HG03060 (cell line): Measurements from ENCODE around the gene EMD.
"Not testable (repeated sequence)": the region's sequence is repeated elsewhere in the genome, so short reads cannot be mapped to it uniquely, and the experiment has no call there.

Source experiments
- ATAC-seq: cut with Tn5 transposase; IDR thresholded peaks from one replicate; pipeline ENCODE4 v1.9.1; 2021; ENCODE audit warnings: low read depth, moderate number of reproducible peaks; ENCODE audit not compliant: unreplicated experiment

The EMD gene

DNA sequence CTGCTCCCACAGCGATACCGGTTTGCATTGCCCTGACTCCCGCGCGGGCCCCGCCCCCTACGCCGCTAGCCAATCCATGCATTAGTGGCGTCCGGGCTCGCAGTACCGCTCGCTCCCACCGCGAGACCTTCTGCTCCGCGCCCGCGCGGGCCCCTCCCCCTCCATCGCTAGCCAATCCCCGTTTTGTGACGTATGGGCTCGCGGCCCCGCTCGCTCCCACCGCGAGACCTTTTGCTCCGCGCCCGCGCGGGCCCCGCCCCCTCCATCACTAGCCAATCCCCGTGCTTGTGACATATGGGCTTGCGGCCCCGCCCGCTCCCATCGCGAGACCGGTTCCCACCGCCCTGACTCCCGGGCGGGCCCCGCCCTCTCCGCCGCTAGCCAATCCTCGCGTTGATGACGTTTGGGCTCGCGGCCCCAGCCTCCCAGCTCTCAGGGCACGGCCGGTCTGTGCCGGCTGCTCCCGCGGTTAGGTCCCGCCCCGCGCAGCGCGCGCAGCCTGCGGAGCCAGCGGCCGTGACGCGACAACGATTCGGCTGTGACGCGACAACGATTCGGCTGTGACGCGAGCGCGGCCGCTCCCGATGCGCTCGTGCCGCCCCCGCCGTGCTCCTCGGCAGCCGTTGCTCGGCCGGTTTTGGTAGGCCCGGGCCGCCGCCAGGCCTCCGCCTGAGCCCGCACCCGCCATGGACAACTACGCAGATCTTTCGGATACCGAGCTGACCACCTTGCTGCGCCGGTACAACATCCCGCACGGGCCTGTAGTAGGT lies at the start of gene EMD:
Gene EMD (plus strand): TSS at position 497 of the 770 bp plus-strand sequence. CDS start 190 bp downstream, at position 687.
- ATAC-seq: peak; percentile 70

DNA sequence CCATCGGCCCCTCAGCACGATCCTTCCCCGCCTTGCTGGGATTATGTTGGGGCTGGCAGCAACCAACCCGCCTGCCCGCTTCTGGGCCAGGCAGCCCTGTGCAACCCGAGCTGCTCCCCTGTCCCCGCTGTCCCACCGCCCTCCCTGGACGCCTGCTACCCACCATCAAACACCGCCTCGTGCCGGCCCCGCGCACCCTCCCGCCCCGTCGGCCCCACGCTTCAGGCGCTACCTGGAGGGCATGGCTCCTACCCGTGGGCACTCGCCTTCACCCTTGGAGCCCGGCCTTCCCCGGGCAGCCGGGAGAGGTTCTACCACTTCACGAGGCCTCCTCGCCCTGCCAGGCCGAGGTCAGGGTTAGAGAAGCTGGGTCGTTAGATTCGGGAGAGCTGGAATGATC lies 46.5 kb upstream of the EMD start:
- ATAC-seq: no peak

DNA sequence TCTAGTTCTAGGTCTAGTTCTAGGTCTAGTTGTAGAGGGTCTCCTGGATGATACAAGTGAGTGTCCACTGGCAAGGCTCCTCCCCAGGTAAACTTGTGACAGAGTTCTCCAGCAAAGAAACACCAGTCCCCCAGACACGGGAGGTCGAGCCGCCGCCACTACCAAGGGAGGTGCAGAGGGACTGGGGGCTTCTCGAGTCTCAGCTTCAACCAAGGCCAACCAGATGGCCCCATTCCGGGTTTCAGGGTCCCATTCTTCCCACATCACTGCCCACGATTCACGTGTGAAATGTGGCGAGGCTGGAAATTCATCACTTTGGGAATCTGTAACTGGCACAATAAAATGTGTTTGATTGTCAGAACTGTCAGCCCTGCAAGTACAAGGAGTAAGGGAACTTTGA lies 46.0 kb upstream of the EMD start:
- no peak for ATAC-seq

DNA sequence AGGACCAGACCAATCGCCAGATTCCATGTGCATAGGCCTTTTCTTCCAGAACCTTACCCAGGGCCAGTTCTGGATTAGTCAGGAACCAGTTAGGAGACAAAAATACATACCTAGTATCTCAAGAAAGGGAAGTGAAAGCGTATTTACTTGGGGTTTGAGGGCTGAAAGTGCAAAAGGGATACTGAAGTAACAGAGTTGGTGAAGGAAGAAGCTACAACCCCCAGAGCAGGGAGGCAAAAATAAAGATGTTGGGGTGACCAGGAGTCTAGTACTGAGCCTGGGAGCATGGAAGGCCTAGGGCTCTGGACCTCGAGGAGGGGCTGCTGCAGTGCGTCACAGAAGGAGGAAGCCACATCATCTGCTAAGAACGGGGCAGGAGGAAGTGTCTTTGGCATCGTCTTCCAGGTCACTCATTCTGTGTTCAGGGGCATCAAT lies 45.2 kb upstream of the EMD start:
- ATAC-seq: no peak

DNA sequence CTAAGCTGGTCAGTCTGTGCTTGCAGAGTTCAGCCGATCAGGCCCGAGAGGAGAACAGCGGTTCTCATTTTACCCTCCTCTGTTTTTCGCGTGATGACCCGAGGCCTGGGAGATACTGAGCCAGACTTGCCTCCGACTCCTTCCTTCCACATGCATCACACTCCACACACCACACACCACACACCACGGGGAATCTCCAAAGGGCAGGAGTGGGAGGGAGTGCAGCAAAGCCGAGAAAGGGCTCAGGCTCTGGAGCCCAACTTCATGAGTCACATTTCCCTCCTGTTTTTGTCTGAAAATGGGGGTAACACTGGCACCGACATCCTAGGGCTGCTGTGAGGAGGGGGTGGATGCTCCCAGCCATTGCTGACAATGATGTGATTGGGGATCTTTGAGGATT lies 44.6 kb upstream of the EMD start:
- no peak for ATAC-seq

DNA sequence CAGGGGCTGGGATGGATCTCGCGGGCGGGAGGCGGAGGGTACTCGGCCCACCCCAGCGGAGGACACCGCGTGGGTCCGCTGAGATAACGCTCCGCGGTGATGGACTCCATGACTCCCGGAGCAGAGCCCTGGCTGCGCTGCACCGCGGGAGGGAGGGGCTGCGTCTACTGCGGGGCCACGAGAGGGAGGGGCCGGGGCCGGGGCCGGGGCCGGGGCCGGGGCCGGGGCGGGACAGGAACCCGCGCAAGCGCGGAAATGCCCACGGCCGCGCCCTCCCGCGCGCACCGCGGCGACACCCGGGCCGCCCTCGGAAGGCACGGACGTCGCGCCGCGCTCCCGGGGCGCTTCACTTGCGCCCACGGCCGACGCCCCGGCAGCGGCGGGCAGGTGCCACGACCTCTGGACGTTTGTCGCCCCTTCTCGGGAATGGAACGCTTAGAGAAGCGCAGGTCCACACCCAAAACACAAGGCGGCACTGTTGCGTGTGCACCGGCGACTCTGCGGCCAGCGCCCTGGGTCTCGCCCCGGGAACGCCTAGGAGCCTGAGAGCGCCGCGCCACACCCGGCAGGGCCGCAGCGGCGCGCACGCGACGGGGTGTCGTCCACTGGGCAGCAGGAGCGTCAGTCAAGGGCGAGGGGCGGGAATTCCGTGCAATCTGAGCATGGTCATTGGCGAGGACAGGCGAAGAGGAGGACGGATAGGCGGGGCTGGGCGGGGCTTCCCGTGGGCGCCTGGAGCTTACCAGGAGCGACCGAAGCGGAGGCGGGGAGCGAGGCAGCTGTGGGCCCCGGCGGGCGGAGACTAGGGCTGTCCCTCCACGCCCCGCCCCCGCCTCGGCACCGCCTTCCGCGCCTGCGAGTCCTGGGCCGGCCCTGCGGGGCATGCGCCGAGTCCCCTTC lies 37.4 kb upstream of the EMD start:
- ATAC-seq: peak; percentile 55

DNA sequence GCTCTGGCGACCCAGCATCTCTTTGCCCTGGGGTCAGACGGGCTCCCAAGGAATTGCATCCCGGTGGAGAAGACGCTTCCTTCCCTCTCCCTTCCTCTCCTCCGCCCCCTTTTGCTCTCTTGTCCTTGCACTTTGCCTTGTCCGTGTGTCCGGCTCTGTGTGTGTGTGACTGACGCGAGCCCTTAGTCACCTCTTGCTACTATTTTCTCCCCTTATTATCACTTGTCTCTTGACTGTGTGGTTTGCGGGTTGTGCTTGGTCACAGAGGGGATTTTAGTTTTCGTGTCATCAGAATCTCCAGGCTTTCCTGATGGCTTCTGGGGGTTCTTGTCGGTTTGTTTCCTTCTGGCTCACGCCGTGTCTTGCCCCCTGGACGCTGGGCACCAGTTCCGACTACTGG lies 36.0 kb upstream of the EMD start:
- not testable (repeated sequence) for ATAC-seq

DNA sequence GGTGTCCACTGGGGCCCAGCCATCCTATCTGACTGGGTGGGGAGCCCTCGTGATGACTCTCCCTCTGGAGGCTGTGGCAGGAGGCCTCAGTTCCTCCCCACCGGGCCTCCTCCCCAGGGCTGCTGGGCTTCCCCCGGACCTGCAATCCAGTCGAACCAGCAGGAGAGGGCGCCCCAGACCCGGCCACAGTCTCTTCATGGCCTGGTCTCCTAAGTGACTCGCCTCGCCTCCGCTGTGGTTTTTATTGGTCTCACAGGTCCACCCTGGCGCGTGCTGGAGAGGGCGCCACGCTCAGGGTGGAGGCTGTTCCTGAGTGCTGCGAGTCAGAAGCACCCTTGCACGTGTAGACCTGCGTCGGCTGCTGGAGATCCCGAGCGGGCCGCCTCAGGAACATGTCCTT lies 35.5 kb upstream of the EMD start:
- ATAC-seq: not testable (repeated sequence)

DNA sequence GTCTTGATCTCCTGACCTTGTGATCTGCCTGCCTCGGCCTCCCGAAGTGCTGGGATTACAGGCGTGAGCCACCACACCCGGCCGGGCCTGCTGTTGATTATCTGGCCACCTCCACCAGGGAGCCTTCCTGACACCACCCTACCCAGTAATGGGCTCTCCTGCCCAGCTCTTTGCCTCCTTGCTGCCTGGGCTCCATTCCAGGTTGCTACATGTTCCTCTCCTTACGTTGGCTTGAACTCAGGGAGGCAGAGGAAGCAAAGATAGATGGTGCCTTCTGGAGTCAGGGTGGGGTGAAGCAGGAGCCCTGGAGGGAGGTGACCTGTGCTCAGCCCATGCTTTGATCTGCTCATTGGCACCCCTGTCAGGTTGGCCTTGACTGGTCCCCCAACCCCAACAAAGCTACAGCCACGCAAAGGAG lies 31.0 kb upstream of the EMD start:
- ATAC-seq: no peak

DNA sequence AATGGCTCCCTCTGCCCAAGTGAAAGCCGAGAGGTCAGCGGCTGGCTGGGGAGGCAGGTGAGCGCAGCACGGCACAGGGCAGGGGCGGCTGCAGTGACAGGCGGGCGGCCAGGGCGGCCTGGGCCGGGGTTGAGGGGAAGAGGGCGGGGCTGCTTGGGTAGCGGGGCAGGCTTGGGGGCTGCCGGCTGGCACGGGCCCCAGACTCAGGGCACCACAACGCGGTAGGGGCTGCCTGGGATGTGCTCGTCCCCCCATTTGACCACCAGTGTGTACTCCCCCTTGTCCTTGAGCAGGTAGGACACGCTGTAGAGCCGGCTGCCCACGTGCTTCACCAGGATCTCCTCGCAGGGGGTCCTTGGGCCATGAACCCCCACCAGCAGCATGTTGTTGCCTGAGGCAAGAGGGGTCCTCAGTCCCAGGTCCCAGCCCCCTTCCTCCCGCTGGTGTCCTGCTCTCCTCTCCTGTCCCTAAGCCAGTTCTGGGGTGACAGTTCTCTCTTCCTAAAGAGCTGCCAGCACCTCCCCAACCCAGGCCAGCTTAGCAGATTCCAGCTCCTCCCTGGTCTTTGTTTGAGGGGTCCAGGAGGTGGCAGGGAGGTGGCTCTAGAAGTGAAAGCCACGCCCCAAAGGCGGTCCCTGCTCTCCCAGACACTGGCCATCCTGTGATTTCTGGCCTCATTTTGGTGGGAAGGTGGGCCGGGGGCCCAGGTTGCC lies 30.3 kb upstream of the EMD start:
- no peak for ATAC-seq

DNA sequence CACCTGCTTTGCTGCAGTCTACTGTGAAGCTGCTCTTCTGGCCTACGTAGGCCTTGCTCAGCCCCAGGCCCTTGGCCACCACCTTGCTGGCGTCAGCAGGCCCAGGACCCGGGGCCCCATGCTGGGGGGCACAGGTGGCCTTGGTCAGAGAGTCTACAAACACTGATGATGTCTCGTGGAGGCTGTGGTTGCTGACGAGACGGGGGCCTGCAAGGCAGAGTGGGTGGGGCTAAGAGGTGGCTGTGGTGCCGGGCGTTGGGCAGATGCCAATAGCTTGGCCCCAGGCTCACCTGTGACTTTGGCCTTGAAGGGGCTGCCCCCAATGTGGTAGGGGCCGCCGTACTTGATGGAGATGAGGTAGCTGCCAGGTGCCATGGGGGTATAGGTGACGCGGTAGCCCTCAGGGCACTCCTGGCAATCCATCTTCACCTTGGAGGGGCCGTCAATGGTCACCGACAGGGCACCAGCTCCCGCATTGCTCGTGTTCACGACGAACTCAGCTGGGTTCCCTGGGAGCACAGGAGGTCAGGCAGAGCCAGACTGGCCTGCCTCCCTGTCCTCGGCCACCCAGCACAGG lies 29.6 kb upstream of the EMD start:
- ATAC-seq: no peak

DNA sequence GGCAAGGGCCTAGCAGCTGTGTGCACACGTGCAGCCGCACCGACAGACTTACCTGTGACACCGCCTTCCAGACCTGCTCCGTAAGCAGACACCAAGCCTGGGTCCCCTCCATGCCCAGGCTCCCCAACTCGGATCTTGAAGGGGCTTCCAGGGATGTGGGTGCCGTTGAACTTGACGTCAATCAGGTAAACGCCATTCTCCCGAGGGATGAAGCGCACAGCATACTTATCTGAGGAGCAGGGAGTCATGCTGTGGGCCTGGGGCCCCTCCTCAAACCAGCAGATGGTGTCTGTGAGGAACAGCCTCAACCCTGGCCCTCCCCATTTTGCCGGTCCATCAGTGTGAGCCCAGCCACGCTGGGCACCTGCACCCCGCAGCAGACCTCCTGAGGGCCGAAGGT lies 29.1 kb upstream of the EMD start:
- no peak for ATAC-seq

DNA sequence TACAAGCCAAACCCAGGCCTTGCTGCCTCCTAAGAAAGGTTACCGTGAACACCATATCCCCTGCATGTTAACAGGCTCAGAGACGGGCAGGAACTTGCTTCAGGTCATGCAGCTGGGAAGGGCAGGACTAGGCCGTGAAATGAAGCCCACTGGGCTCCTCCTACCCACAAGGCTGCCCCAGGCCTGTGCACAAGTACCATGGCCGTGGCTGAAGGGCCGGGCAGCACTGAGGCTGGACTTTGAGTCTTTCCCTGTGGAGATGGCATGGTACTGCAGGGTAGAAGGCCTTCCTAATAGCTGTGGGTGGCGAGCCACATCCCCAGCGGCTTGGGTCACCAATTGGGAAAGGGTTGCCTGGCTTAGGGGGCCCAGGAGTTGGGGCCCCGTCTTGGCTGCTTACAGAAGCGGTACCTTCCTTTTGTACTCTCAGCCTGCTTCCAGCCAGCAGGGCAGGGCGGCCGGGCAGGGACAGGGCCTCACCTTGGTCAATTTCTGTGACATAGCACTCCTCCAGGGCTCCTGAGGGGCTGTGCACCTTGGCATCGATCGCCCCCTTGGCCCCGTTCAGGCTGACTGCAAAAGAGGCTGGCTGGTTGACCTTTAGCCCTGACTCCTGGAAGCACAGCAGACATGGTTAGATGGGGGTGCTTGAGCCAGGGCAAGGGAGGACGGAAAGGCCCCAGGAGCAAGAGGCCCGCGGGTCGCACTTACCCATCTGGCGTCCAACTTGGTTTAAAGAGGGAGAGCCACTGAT lies 28.5 kb upstream of the EMD start:
- ATAC-seq: no peak

DNA sequence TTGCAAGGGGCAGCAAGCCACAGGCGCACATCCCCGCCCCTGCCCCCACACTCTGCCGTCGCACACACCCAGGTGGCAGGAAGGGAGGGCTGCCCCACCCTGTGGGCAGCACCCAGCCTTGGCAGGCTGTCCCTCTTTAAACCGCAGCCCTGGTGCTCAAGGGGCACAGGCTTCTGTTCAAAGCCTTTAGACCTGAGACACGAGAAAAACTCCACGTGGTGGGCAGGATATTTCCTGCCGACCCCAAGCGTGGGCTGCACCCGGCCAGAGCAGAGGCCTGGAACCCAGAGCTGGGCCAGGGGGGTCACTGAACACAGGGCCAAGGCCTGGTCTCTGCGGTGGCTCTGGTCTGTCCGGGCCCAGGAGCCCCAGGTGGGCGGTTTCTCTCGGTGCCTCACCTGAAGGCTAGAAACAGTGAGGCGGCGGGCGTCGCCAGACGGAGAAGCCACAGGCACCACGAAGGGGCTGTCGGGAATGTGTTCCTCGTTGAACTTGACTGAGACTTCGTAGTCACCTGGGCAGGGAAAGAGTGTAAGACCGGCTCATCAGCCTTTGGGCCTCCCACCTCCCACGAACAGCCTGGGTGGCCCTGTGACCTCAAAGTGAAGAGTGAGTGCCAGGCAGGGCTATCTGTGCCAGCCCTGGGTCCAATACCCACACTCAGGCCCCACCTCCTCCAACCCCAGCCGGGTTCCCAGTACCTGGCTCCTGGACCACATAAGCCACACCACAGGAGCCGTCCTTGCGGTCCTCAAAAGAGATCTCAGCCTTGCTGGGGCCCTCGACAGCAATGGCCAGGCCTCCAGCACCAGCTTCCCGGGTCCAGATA lies 27.7 kb upstream of the EMD start:
- ATAC-seq: no peak

DNA sequence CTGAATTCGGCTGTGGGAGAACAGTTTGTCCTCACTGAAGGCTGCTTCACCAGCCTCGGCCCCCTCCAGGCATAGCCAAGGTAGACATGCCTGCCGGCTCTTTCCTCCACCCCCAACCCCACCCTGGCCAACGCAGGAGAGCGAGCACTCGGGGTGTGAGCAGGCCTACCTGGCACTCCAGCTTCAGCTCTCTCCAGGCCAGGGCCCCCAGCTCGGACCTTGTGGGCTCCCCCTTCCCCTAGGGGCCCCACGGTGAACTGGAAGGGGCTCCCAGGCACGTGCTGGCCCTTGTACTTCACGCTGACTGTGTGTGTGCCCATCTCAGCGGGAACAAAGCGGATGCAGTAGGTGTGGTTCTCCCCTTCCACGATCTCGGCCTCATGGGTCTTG lies 27.1 kb upstream of the EMD start:
- ATAC-seq: no peak

DNA sequence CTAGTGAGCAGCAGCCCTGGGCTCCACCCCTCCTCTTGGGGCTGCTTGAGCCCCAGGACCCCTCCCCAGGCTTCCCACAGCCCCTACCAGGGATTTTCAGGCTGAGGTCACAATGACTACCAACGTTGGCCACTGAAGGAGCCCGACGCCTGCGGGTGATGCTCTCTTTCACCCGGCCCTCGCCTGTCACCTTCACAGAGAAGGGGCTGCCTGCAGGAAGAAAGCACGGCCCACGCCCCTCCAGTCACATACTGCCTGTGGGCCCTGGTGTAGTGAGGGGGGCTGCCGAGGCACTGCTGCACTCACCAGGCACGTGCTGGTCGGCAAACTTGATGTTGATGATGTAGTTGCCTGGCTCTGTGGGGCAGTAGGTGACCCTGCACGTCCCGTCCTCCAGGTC lies 26.6 kb upstream of the EMD start:
- ATAC-seq: no peak

DNA sequence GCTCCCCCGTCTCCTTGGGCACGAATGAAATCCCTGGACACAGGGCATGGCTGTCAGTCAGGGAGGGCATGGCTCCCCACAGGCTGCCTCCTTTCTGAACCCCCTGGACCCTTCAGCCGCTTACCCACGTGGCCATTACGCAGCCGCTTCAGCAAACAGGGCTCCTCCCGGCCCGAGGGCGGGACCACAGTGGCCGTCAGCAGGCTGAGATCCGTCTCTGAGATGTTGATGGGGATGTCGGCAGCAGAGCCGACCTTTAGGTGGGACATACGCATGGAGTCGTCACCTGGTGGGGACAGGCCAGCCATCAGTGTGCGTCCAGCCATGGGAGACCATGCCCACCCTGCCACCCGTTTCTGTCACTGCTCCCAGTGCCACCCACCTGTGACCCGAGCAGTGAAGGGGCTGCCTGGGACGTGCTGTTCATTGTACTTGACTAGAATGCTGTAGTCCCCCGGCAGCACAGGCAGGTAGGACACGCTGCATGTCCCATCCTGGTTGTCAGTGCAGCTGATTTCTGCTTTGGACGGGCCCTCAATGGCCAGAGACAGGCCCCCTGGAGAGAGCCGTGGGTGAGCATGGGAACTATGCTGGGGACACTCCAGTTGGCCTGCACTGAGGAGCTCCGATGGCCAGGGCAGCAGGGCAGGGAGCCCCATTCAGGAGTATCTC lies 25.8 kb upstream of the EMD start:
- no peak for ATAC-seq

DNA sequence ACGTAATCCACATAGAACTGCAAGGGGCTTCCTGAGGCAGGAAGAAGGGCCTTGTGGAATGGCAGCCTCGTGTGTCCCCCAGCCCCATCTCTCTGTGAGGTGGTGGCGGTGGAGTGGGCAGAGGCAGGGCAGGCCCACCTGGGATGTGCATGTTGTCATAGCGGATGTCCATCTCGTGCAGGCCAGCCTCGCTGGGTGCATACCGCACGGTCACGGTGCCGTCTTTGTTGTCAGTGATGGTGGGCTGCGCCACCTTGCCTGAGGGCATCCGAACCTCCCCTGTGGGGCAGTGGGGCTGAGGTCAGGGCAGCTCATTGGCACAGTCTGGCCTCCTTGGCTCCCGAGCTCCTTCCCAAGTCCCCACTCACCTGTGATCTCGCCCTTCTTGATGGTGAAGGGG lies 25.1 kb upstream of the EMD start:
- no peak for ATAC-seq

DNA sequence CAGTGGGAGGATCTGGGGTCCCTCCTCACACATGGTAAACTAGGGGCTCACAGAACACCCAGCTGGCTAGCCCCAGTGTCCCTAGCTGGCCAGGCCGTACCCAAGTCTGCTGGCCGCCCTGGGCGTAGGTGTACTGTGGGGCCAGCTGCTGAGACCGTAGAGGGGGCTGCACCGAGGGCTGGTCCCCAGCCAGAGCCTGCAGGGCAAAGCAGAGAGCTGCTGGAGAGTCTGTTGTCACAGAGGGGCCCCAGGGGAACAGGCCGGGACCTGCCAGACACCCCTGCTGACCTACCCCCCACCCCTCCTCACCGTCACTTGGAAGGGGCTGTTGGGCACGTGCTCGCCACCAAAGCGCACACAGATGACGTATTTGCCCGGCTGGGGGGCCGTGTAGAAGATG lies 24.6 kb upstream of the EMD start:
- ATAC-seq: no peak
